ENCODE results near the gene DNAH12. TPM values are rescaled to one million over a fixed set of nuclear protein-coding genes. Genes with fewer than 3 reads are reported as not detected.

Gene DNAH12
- total and polyA plus RNA-seq, 2 donors from 2014 or later = 0.38 TPM; not detected in 1

DNA sequence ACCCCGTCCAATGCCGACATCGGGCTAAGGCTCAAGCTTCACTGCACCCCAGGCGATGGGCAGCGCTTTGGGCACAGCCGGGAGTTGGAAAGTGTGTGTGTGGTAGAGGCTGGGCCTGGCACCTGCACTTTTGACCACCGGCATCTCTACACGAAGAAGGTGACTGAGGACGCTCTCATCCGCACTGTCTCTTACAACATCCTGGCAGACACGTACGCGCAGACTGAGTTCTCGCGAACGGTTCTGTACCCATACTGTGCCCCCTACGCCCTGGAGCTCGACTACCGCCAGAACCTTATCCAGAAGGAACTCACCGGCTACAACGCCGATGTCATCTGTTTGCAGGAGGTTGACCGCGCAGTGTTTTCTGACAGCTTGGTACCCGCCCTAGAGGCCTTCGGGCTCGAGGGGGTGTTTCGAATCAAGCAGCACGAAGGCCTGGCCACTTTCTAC is 13.0 kb upstream of the DNAH12 start:
- Histone ChIP-seq H3K4me3 (ENCODE audit: low read length in 3 of 3) (peak overlapping the region; percentile 95 to 99 (median 97)), H3K27me3 (ENCODE audit: control insufficient read depth, insufficient read depth, low read length) (no peaks in the 10 kb centered on the region), H3K9ac (ENCODE audit: low read length in 3 of 3) (peak overlapping the region; percentile 84 to 98 (median 96)), H3K27ac (ENCODE audit: low read depth in 2 of 2, low read length in 2 of 2) (peak overlapping the region in 1 of 2 donors; percentile 94), H3K9me3 (ENCODE audit: control insufficient read depth in 2 of 3, insufficient read depth in 1 of 3, low read length in 3 of 3) (no peaks in the 10 kb centered on the region), H3K4me1 (ENCODE audit: control insufficient read depth in 2 of 3, insufficient read depth in 2 of 3, low read depth in 1 of 3, low read length in 3 of 3) (peaks cover 0 to 13% (median 9%) of the 10 kb centered on the region in 3 donors), H3K36me3 (ENCODE audit: control insufficient read depth in 2 of 3, insufficient read depth in 3 of 3, low read length in 3 of 3) (peaks cover 0 to 7% (median 7%) of the 10 kb centered on the region in 3 donors)
- TF ChIP-seq, protein P1, sequence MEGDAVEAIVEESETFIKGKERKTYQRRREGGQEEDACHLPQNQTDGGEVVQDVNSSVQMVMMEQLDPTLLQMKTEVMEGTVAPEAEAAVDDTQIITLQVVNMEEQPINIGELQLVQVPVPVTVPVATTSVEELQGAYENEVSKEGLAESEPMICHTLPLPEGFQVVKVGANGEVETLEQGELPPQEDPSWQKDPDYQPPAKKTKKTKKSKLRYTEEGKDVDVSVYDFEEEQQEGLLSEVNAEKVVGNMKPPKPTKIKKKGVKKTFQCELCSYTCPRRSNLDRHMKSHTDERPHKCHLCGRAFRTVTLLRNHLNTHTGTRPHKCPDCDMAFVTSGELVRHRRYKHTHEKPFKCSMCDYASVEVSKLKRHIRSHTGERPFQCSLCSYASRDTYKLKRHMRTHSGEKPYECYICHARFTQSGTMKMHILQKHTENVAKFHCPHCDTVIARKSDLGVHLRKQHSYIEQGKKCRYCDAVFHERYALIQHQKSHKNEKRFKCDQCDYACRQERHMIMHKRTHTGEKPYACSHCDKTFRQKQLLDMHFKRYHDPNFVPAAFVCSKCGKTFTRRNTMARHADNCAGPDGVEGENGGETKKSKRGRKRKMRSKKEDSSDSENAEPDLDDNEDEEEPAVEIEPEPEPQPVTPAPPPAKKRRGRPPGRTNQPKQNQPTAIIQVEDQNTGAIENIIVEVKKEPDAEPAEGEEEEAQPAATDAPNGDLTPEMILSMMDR (IDR thresholded peaks at IDR 0.05; ENCODE audit: borderline replicate concordance, extremely low read depth, insufficient read depth) = no peak
- DNase-seq (peak in 4 of 5 donors; percentile 14 to 49 (median 31)), FAIRE-seq (no peak)
- intact Hi-C loops (cut with DNase I) = no loop called here

DNA sequence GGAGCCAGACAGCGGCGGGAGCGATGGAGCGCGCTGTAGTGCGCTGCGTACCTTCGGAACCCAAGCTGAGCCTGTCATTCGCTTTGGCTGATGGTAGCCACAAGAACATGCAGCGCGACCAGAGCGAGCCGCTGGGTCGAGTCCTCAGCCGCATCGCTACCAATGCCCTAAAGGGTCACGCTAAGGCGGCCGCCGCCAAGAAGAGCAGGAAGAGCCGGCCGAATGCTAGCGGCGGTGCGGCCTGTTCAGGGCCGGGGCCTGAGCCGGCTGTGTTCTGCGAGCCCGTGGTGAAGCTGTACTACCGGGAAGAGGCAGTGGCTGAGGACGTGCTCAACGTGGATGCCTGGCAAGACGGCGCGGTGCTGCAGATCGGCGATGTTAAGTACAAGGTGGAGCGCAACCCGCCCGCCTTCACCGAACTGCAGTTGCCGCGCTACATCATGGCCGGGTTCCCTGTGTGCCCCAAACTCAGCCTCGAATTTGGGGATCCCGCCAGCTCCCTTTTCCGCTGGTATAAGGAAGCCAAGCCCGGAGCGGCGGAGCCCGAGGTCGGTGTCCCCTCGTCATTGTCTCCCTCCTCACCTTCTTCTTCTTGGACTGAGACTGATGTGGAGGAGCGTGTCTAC is 12.4 kb upstream of the DNAH12 start:
- DNase-seq = peak in 2 of 5 donors; percentile 31 to 76
- Histone ChIP-seq H3K27me3 (ENCODE audit: control insufficient read depth, insufficient read depth, low read length) (no peaks in the 10 kb centered on the region), H3K4me3 (ENCODE audit: low read length in 3 of 3) (peak overlapping the region; percentile 95 to 99 (median 97)), H3K9ac (ENCODE audit: low read length in 3 of 3) (peak overlapping the region; percentile 84 to 98 (median 96)), H3K4me1 (ENCODE audit: control insufficient read depth in 2 of 3, insufficient read depth in 2 of 3, low read depth in 1 of 3, low read length in 3 of 3) (peaks cover 0 to 13% (median 9%) of the 10 kb centered on the region in 3 donors), H3K36me3 (ENCODE audit: control insufficient read depth in 2 of 3, insufficient read depth in 3 of 3, low read length in 3 of 3) (peaks cover 0 to 7% (median 6%) of the 10 kb centered on the region in 3 donors), H3K9me3 (ENCODE audit: control insufficient read depth in 2 of 3, insufficient read depth in 1 of 3, low read length in 3 of 3) (no peaks in the 10 kb centered on the region), H3K27ac (ENCODE audit: low read depth in 2 of 2, low read length in 2 of 2) (peak overlapping the region; percentile 94 to 98)
- TF ChIP-seq, protein P1 (IDR thresholded peaks at IDR 0.05; ENCODE audit: borderline replicate concordance, extremely low read depth, insufficient read depth) = no peak
- intact Hi-C loops (cut with DNase I) = no loop called here
- no peak for FAIRE-seq

DNA sequence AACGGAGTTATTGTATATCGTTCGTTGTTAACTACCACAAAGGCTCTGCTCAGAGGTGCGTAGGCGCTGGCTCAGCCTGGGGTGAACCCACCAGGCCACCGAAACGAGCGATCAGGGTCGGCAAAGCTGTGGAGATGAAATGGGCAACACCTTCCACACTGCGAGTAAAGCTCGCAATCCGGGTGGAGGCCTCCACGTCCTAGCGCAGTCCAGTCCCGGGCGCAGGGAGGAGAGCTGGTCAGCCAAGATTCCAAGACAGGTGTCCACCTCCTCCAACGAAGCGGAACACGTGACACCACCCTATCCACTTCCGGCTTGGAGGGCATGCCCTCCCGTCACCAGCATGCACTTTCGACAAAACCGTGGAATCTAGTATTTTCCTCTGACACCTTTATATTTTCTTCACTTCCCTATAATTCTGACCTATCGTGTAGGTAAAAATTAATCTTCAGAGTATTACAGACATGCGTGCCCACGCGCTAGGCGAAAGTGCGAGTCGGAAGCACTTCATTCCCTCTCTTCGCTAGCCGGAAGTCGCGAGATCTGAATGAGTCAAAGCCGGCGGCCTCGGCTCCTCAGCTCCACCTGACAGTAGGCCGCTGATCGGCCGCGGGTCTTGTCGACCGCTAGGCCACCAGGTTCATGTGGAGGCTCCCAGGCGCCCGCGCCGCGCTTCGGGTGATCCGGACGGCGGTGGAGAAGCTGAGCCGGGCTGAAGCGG is 11.8 kb upstream of the DNAH12 start, which contains the start of gene PDE12:
PDE12 (plus strand) TSS at position 537 of the 721 bp plus-strand sequence; CDS start at position 643, 106 bp downstream.
- FAIRE-seq = no peak
- peaks cover 0 to 13% (median 9%) of the 10 kb centered on the region in 3 donors for H3K4me1 ChIP-seq (ENCODE audit: control insufficient read depth in 2 of 3, insufficient read depth in 2 of 3, low read depth in 1 of 3, low read length in 3 of 3)
- TF ChIP-seq, protein P1 (IDR thresholded peaks at IDR 0.05; ENCODE audit: borderline replicate concordance, extremely low read depth, insufficient read depth) = no peak
- DNase-seq = peak; percentile 88 to 95 (median 95)
- H3K4me3 ChIP-seq (ENCODE audit: low read length in 3 of 3) = peak within 1 kb of the TSS; percentile 95 to 99 (median 97)
- H3K27me3 ChIP-seq (ENCODE audit: control insufficient read depth, insufficient read depth, low read length) = no peaks in the 10 kb centered on the region
- peak within 1 kb of the TSS; percentile 84 to 98 (median 96) for H3K9ac ChIP-seq (ENCODE audit: low read length in 3 of 3)
- no peaks in the 10 kb centered on the region for H3K9me3 ChIP-seq (ENCODE audit: control insufficient read depth in 2 of 3, insufficient read depth in 1 of 3, low read length in 3 of 3)
- H3K27ac ChIP-seq (ENCODE audit: low read depth in 2 of 2, low read length in 2 of 2) = peak within 1 kb of the TSS; percentile 94 to 98
- intact Hi-C loops (cut with DNase I) = no loop called here
- peaks cover 0 to 7% (median 3%) of the 10 kb centered on the region in 3 donors for H3K36me3 ChIP-seq (ENCODE audit: control insufficient read depth in 2 of 3, insufficient read depth in 3 of 3, low read length in 3 of 3)

All from kidney (tissue), 14 donors.